NCI-H526 (cell line): ENCODE measurements around the gene SELENOM.
"Not testable (repeated sequence)": the region's sequence is repeated elsewhere in the genome, so short reads cannot be mapped to it uniquely, and the experiment has no call there.

Experiments
- DNase-seq, 2 experiments: peaks; one replicate each; lab custom pipeline; 2025; lab: John Stamatoyannopoulos, UW

Gene SELENOM

GRCh38 chr22:31090217-31091085, 16.9 kb downstream of the SELENOM start:
- no peak for DNase-seq

GRCh38 chr22:31089160-31090100, 17.9 kb downstream of the SELENOM start:
- DNase-seq = peak; percentile 62 to 83

GRCh38 chr22:31088233-31088986, 19.0 kb downstream of the SELENOM start:
- no peak for DNase-seq

GRCh38 chr22:31087744-31088215, 19.6 kb downstream of the SELENOM start:
- DNase-seq = no peak

- DNase-seq = no peak
Observed at GRCh38 chr22:31086703-31087330, 20.6 kb downstream of the SELENOM start.

GRCh38 chr22:31085928-31086327, 21.4 kb downstream of the SELENOM start:
- no peak for DNase-seq

GRCh38 chr22:31085493-31085824, 21.9 kb downstream of the SELENOM start:
- peak; percentile 70 to 88 for DNase-seq

DNA sequence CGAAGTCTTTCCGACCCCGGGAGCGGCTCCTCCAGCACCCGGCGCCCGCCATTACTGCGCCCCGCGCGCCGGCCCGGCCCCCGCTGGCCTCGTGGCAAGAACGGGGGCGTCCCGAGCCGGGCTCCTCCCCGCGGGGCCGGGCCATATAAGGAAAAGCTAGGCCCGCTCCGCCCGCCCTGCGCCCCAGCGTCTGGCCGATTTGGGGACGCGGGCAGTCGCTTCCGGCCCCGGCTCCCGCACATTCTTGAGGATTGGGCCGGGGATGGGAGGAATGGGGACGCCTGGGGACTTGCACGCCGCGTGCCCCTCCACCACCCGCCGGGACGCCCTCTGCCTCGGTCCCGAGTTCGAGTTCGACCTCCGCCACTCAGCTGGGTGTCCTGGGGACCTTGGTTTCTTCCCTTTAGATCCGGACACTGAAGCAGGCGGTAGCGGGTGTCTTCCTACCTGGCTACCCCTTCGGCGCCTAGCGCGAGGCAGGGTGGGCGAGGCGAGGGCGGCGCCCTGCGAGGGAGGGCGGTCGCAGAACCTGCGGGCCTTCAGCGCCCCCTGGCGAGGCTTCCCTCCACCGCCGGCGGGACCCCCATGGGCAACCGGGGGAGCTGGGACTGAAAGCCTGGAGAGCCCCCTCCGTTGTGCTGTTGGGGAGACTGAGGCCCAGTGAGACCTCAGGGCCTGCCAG, 22.4 kb downstream of the SELENOM start:
- DNase-seq = peak; percentile 49 to 85

- DNase-seq = peak in 1 of 2 experiments; percentile 74
Observed at GRCh38 chr22:31083923-31084810, 23.2 kb downstream of the SELENOM start.

GRCh38 chr22:31083377-31083768, 24.0 kb downstream of the SELENOM start:
- DNase-seq = peak in 1 of 2 experiments; percentile 73

DNA sequence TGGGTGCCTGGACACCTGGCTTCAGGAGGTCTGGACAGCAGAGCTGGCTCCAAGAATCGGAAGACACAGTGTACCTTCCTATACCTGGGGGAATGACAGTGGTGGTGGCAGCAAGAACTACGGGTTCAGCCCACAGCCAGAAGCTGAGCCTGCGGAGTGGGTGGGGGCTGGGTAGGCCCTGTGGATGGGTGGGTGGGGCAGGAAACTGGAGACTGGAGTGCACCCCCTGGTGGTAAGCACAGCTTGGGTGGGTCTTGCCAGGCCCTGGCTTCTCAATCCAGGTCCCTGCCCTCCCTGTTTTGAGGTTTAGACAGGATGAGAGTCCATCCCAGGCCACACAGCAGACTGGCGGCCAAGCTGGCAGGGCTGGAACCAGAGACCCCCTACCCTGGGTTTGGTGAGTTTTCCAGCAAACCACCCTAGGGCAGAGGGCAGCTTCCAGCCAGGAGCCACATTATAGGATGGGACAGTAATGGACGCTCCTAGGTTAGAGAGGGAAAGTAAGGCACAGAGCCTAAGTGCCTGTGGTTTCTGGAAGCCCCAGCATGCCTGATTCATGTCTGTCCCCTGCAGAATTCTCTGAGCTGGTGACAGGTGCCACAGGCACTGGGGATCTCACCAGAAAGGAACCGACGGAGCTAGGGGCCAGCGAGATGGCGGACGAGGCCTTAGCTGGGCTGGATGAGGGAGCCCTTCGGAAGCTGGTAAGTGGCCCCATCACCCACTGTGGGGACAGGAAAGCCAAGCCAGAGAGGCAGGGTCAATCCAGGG, 24.6 kb downstream of the SELENOM start:
- peak in 1 of 2 experiments; percentile 70 for DNase-seq

GRCh38 chr22:31081963-31082605, 25.3 kb downstream of the SELENOM start:
- no peak for DNase-seq

DNA sequence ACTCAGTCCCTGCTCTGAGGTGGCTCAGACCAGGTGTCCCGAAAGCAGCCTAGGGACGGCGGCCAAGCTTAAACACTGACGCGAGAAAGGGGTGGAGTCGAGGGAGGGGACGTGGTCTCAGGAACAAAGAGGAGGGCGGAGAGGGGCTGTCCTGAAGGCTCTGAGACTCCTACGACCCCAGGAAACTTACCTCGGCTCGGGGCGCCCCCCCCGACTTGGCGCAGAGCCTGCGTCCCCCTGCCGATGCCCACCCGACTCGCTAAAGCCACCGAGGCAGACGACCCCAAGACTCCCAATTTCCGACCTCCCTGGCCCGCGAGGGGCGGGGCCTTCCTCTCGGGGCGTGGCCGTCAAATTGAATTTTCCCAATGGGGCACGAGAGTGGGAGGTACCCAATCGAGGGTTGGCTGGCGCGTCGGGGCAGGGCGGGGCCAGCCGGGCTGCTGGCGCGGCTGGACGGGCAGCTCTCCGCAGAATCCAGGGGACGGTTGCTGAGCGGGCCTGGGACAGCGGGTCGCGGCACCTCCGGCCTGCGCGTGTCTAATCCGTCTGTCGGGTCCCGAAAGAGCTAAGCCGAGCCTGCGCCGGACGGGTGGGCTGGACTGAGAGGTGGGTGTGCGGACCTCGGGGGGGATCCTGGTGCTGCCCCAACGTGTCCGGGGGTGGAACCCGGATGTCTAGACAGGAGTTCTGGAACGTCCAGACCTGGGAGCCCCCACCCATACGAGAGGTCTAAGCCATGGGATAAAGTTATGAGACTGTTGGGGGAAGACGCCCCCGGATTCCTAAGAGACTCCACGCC, 26.3 kb downstream of the SELENOM start, which contains the start of gene SMTN:
Gene SMTN (plus strand): TSS at position 471 of the 802 bp plus-strand sequence. CDS start 1,941 bp downstream, outside the sequence.
- peak; percentile 84 to 96 for DNase-seq

DNA sequence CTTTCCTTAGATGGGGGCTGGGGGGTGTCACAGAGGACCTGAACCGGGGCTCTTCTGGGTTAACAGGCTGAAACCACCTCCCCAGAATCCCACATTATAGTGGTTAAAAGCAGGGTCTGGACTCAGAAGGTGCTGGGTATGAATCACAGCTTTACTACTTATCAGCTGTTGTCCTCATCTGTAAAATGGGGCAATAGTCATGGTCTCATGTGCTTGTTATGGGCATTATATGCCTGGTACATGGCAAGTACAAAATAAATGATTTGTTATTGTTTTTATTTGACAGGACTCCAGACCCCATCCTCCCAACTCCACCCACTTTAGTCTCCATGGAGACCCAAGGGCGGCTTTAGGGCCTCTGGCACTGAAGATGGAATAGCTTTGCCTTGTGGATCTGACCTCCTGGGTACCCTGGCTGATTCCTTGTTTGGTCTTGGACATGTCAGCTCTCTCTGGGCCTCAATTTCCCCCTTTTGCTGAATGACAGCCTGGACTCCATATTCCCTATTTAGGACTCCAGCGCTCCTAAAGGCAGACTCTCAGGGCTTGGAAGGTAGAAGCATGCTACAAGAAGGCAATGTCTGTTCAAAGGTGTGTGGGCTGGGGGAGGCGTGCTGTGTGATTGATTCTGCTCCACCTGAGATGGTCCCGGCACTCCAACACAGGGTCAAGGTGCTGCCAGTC, 27.1 kb downstream of the SELENOM start:
- peak in 1 of 2 experiments; percentile 49 for DNase-seq

DNA sequence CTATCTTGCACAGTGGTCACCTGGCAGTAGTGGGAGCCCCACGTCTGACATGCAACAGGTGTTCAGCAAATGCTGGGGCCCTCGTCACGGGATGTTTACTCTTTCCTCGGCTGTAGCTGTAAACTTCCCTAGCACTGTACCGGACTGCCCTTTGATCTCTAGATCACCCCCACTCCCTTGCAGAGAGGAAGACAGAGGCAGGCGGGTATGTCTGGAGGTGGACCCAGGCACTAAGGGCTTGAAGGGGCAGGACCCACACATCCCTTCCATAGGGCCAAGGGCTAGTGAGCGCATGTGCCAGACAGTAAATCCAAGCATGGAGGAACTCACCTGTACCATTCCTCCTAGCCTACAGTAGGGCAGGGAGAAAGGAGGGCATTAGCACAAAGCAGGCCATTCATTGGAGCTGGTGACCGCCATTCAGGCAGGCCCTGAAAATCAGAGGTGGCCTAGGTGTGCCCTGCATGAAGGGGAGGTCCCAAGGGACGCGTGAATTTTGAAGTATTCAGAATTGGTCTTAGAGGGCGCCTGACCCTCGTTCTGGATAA, 28.2 kb downstream of the SELENOM start:
- peak in 1 of 2 experiments; percentile 23 for DNase-seq

DNA sequence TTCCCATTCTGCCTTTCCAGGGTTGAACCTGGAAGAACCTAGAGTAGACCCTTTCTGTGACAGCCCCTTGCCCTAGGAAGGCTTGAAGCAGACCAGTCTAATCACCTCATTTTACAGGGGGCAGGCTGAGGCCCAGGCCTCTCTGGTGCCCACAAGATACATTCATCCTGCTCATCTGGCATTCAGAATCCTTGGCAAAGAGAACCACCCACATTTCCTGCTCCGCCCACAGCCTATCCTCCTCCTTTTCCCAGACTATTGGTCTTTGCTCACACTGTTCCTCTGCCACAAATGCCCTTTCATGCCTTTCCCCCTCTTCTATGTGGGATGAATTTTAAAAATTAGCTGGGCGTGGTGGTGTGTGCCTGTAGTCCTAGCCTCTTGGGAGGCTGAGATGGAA, 29.0 kb downstream of the SELENOM start:
- not testable (repeated sequence) for DNase-seq

- DNase-seq = no peak
Observed at GRCh38 chr22:31077681-31078080, 29.7 kb downstream of the SELENOM start.
